ENCODE results near the gene ZNF12. TPM values are rescaled to one million over a fixed set of nuclear protein-coding genes. Genes with fewer than 3 reads are reported as not detected.
"Not testable (repeated sequence)": the region's sequence is repeated elsewhere in the genome, so short reads cannot be mapped to it uniquely, and the experiment has no call there.

ZNF12 gene
- total and polyA plus RNA-seq, 2 donors (not counting 1 experiment from before 2014, with no cell fraction given), result 15.9 to 17.8 TPM

DNA sequence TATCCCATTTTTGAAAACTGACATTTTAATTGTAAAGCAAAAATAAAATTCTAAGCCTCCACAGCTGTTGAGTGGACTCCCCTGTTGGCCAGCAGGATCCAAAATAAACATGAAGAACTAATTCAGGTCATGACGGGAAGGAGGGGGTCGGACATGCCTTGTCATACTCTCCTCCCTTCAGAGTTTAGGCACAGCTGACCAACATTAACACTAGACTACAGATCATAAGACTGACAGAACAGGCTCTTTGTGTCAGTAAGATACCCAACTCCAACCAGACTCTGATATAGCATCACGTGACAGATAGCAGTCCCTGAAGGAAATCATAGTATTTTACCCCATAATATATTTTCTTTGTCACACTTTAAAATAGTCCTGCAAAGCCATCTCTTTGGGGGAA is 20.9 kb upstream of the ZNF12 start:
- no peak for DNase-seq (ENCODE audit: low read depth in 2 of 2)
- no peak overlapping the region for H2AFZ ChIP-seq (ENCODE audit: low read length)
- TF ChIP-seq, protein P1, sequence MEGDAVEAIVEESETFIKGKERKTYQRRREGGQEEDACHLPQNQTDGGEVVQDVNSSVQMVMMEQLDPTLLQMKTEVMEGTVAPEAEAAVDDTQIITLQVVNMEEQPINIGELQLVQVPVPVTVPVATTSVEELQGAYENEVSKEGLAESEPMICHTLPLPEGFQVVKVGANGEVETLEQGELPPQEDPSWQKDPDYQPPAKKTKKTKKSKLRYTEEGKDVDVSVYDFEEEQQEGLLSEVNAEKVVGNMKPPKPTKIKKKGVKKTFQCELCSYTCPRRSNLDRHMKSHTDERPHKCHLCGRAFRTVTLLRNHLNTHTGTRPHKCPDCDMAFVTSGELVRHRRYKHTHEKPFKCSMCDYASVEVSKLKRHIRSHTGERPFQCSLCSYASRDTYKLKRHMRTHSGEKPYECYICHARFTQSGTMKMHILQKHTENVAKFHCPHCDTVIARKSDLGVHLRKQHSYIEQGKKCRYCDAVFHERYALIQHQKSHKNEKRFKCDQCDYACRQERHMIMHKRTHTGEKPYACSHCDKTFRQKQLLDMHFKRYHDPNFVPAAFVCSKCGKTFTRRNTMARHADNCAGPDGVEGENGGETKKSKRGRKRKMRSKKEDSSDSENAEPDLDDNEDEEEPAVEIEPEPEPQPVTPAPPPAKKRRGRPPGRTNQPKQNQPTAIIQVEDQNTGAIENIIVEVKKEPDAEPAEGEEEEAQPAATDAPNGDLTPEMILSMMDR (conservative IDR thresholded peaks at IDR 0.05 in 1 of 2, IDR thresholded peaks at IDR 0.05 in 1 of 2; ENCODE audit: low read depth in 1 of 2, low read length in 2 of 2), result no peak
- H3K4me2 ChIP-seq (ENCODE audit: extremely low read depth, insufficient read depth, low read length), result no peak overlapping the region
- no peak overlapping the region for H3K9ac ChIP-seq (ENCODE audit: insufficient read depth, low read length)
- no peaks in the 10 kb centered on the region for H3K4me1 ChIP-seq (ENCODE audit: control insufficient read depth, extremely low read depth, insufficient read depth, low read length)
- no peaks in the 10 kb centered on the region for H3K36me3 ChIP-seq (ENCODE audit: control insufficient read depth, insufficient read depth, low read length)
- H3K9me3 ChIP-seq (ENCODE audit: control insufficient read depth, insufficient read depth, low read depth, low read length), result no peaks in the 10 kb centered on the region
- no peaks in the 10 kb centered on the region for H3K27me3 ChIP-seq (ENCODE audit: control insufficient read depth, insufficient read depth, low read length)
- H3K4me3 ChIP-seq (replicated peaks in 1 of 4; ENCODE audit: control extremely low read depth in 1 of 4, insufficient read depth in 1 of 4, low read depth in 3 of 4, low read length in 4 of 4), result no peak overlapping the region
- no peak overlapping the region for H3K27ac ChIP-seq (ENCODE audit: insufficient read depth, low read length)
- H4K20me1 ChIP-seq (ENCODE audit: control insufficient read depth, extremely low read depth, insufficient read depth, low read length), result no peaks in the 10 kb centered on the region
- H3K79me2 ChIP-seq (ENCODE audit: control insufficient read depth, insufficient read depth, low read length), result peaks cover 15% of the 10 kb centered on the region

DNA sequence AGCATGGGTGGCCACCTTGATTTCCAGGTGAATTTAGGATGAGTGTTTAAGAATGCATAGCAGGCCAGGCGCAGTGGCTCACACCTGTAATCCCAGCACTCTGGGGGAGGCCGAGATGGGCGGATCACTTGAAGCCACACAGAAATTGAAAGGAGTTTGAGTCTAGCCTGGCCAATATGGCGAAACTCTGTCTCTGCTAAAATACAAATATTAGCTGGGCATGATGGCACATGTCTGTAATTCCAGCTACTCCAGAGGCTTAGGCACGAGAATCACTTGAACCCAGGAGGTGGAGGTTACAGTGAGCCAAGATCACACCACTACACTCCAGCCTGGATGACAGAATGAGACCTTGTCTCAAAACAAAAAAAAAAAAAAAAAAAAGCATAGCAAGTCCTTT is 19.6 kb upstream of the ZNF12 start:
- not testable (repeated sequence) for H2AFZ ChIP-seq (ENCODE audit: low read length); H3K4me2 ChIP-seq (ENCODE audit: extremely low read depth, insufficient read depth, low read length); H3K27me3 ChIP-seq (ENCODE audit: control insufficient read depth, insufficient read depth, low read length); H4K20me1 ChIP-seq (ENCODE audit: control insufficient read depth, extremely low read depth, insufficient read depth, low read length); H3K4me1 ChIP-seq (ENCODE audit: control insufficient read depth, extremely low read depth, insufficient read depth, low read length); H3K9ac ChIP-seq (ENCODE audit: insufficient read depth, low read length); H3K9me3 ChIP-seq (ENCODE audit: control insufficient read depth, insufficient read depth, low read depth, low read length); H3K4me3 ChIP-seq (replicated peaks in 1 of 4; ENCODE audit: control extremely low read depth in 1 of 4, insufficient read depth in 1 of 4, low read depth in 3 of 4, low read length in 4 of 4); DNase-seq (ENCODE audit: low read depth in 2 of 2); H3K27ac ChIP-seq (ENCODE audit: insufficient read depth, low read length); H3K36me3 ChIP-seq (ENCODE audit: control insufficient read depth, insufficient read depth, low read length)
- peaks cover 14% of the 10 kb centered on the region for H3K79me2 ChIP-seq (ENCODE audit: control insufficient read depth, insufficient read depth, low read length)

DNA sequence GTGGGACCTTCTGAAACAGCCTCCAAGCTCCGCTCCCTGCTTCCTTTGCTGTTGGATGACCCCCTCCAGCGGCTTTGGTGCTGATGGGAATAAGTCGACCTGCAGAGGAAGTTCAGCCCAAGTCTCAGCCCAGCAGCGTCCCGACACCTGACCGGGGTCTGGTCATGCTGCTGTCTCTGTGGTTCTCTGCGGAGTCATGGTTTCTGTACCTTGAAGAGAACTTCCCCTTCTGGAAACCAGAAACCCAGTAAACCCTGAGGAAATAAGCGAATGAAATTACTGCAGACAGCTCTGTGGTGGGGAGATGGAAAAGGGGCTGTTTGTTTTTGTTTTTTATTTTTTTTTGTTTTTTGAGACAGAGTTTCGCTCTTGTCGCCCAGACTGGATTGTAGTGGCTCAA is 18.3 kb upstream of the ZNF12 start:
- H3K4me1 ChIP-seq (ENCODE audit: control insufficient read depth, extremely low read depth, insufficient read depth, low read length), result no peaks in the 10 kb centered on the region
- no peak overlapping the region for H3K27ac ChIP-seq (ENCODE audit: insufficient read depth, low read length)
- no peak overlapping the region for H3K4me3 ChIP-seq (replicated peaks in 1 of 4; ENCODE audit: control extremely low read depth in 1 of 4, insufficient read depth in 1 of 4, low read depth in 3 of 4, low read length in 4 of 4)
- no peak for DNase-seq (ENCODE audit: low read depth in 2 of 2)
- no peaks in the 10 kb centered on the region for H3K36me3 ChIP-seq (ENCODE audit: control insufficient read depth, insufficient read depth, low read length)
- no peaks in the 10 kb centered on the region for H4K20me1 ChIP-seq (ENCODE audit: control insufficient read depth, extremely low read depth, insufficient read depth, low read length)
- H3K79me2 ChIP-seq (ENCODE audit: control insufficient read depth, insufficient read depth, low read length), result peaks cover 4% of the 10 kb centered on the region
- TF ChIP-seq EZH2 (IDR thresholded peaks at IDR 0.05; ENCODE audit: low read length, missing control alignments), result no peak
- TF ChIP-seq, protein P1 (conservative IDR thresholded peaks at IDR 0.05 in 1 of 2, IDR thresholded peaks at IDR 0.05 in 1 of 2; ENCODE audit: low read depth in 1 of 2, low read length in 2 of 2), result no peak
- no peak overlapping the region for H3K9ac ChIP-seq (ENCODE audit: insufficient read depth, low read length)
- no peak overlapping the region for H3K4me2 ChIP-seq (ENCODE audit: extremely low read depth, insufficient read depth, low read length)
- no peaks in the 10 kb centered on the region for H3K9me3 ChIP-seq (ENCODE audit: control insufficient read depth, insufficient read depth, low read depth, low read length)
- H2AFZ ChIP-seq (ENCODE audit: low read length), result no peak overlapping the region
- no peaks in the 10 kb centered on the region for H3K27me3 ChIP-seq (ENCODE audit: control insufficient read depth, insufficient read depth, low read length)

DNA sequence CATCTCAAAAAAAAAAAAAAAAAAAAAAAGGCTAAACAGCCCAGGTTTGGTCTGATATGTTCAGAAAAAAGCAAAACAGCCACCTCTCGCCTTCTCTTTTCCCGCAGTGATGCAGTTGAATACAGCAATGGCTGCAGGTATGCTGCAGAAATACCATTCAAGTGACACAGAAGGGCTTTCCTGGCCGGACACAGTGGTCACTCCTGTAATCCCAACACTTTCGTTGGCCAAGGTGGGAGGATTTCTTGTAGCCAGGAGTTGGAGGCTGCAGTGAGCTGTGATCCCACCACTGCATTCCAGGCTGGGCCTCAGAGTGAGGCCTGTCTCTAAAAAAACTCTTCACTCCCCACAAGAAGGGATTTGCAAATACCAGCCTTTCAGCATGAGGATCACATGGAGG is 17.6 kb upstream of the ZNF12 start:
- not testable (repeated sequence) for H3K27me3 ChIP-seq (ENCODE audit: control insufficient read depth, insufficient read depth, low read length); H3K9me3 ChIP-seq (ENCODE audit: control insufficient read depth, insufficient read depth, low read depth, low read length); H3K9ac ChIP-seq (ENCODE audit: insufficient read depth, low read length); H3K79me2 ChIP-seq (ENCODE audit: control insufficient read depth, insufficient read depth, low read length); DNase-seq (ENCODE audit: low read depth in 2 of 2); H3K27ac ChIP-seq (ENCODE audit: insufficient read depth, low read length); H3K4me1 ChIP-seq (ENCODE audit: control insufficient read depth, extremely low read depth, insufficient read depth, low read length); H2AFZ ChIP-seq (ENCODE audit: low read length); H3K4me2 ChIP-seq (ENCODE audit: extremely low read depth, insufficient read depth, low read length); H3K4me3 ChIP-seq (replicated peaks in 1 of 4; ENCODE audit: control extremely low read depth in 1 of 4, insufficient read depth in 1 of 4, low read depth in 3 of 4, low read length in 4 of 4); H4K20me1 ChIP-seq (ENCODE audit: control insufficient read depth, extremely low read depth, insufficient read depth, low read length); H3K36me3 ChIP-seq (ENCODE audit: control insufficient read depth, insufficient read depth, low read length)

All from fibroblast of lung (primary cell).